GM12878 (cell line): Measurements from ENCODE around the gene WWOX. TPM values are rescaled to one million over a fixed set of nuclear protein-coding genes. Genes with fewer than 3 reads are reported as not detected.

Experiments used
- ATAC-seq: fragments of 200-7000 bp; cut with Tn5 transposase; 3 replicates; pipeline ENCODE4 v1.9.1; 2020; ENCODE audit warnings: mild to moderate bottlenecking, moderate library complexity
- BruUV-seq: library from RNA; stranded (reverse); fragments of 400-500 nt; replicated peaks from 2 replicates; lab custom pipeline; 2021; lab: Mats Ljungman, UMichigan
- CTCF ChIA-PET: fragments of 300-600 bp; sonication (Branson Sonifier 250); formaldehyde crosslinking; extraction: SDS; loops from one replicate; lab custom pipeline; 2021; ENCODE audit warnings: inconsistent platforms; lab: Yijun Ruan, JAX
- POLR2A ChIA-PET: fragments of 350-600 bp; formaldehyde crosslinking; extraction: SDS; loops from one replicate; lab custom pipeline; 2021; ENCODE audit warnings: inconsistent platforms; lab: Charles Lee
- RAD21 ChIA-PET: fragments of 300-600 bp; sonication (Branson Sonifier 250); formaldehyde crosslinking; loops from one replicate; lab custom pipeline; 2023; ENCODE audit warnings: antibody characterized with exemption; ENCODE audit not compliant: unreplicated experiment; lab: Charles Lee
- SMC1A ChIA-PET: fragments of 300-600 bp; sonication (Branson Sonifier 250); formaldehyde crosslinking; loops from one replicate; lab custom pipeline; 2023; ENCODE audit not compliant: unreplicated experiment, uncharacterized antibody; lab: Charles Lee
- DNase-seq: peaks from one replicate; pipeline ENCODE4 v3.0.0-alpha.2; 2011; ENCODE audit warnings: low read depth, low spot score
- FAIRE-seq: peaks from 3 replicates; lab custom pipeline; 2011; peaks lifted over from hg19 to GRCh38; lab: Jason Lieb, UNC
- H2AFZ ChIP-seq: 2 replicates; pipeline ENCODE4 v1.6.0; 2011; ENCODE audit warnings: low read depth, low read length, control low read depth; ENCODE audit not compliant: control insufficient read depth
- H3K27ac ChIP-seq: 2 replicates; pipeline ENCODE4 v1.5.1; 2011; ENCODE audit warnings: control low read depth; ENCODE audit not compliant: control insufficient read depth, insufficient read depth
- H3K27me3 ChIP-seq, 2 experiments: replicated peaks in 1 of 2; 2 replicates each; pipeline versions ENCODE4 v1.6.0 to v1.6.1; 2011; ENCODE audit warnings: low read length in 1 of 2; ENCODE audit not compliant: control insufficient read depth in 2 of 2, insufficient read depth in 2 of 2
- H3K36me3 ChIP-seq, 2 experiments: 2 replicates each; pipeline ENCODE4 v1.5.1; 2011; ENCODE audit warnings: low read length in 1 of 2; ENCODE audit not compliant: control insufficient read depth in 2 of 2, insufficient read depth in 2 of 2
- H3K4me1 ChIP-seq: 2 replicates; pipeline ENCODE4 v1.6.1; 2011; ENCODE audit warnings: mild to moderate bottlenecking, low read length, moderate library complexity, mixed read lengths; ENCODE audit not compliant: control insufficient read depth, insufficient read depth
- H3K4me2 ChIP-seq: 2 replicates; pipeline ENCODE4 v1.6.0; 2011; ENCODE audit warnings: control low read depth; ENCODE audit not compliant: control insufficient read depth, insufficient read depth
- H3K4me3 ChIP-seq: fragments of 200-600 bp; sonication (generic); 2 replicates; pipeline ENCODE4 v1.5.1; 2016
- H3K79me2 ChIP-seq: 2 replicates; pipeline ENCODE4 v1.6.0; 2011; ENCODE audit warnings: low read length; ENCODE audit not compliant: control insufficient read depth, insufficient read depth
- H3K9ac ChIP-seq: 2 replicates; pipeline ENCODE4 v1.8.0; 2011; ENCODE audit warnings: low read length, control low read depth, mixed read lengths; ENCODE audit not compliant: control insufficient read depth, insufficient read depth
- H3K9me3 ChIP-seq: replicated peaks from 3 replicates; pipeline ENCODE4 v1.5.1; 2011; ENCODE audit warnings: mild to moderate bottlenecking, low read length; ENCODE audit not compliant: control insufficient read depth, insufficient read depth
- H4K20me1 ChIP-seq: 2 replicates; pipeline ENCODE4 v1.6.0; 2011; ENCODE audit not compliant: control insufficient read depth, insufficient read depth
- CEBPB ChIP-seq, 2 experiments: fragments of 150-350 bp in 1 of 2; IDR thresholded peaks; 2 replicates each; pipeline ENCODE4 v1.6.1; 2012 to 2014; ENCODE audit warnings: low read depth in 2 of 2, low read length in 2 of 2, borderline replicate concordance in 1 of 2, inconsistent platforms in 1 of 2
- EGR1 ChIP-seq, 2 experiments: IDR thresholded peaks; 1 replicate in 1 of 2; 2 replicates in 1 of 2; pipeline ENCODE4 v1.6.1; 2011 to 2012; ENCODE audit warnings: low read depth in 2 of 2, low read length in 2 of 2, borderline replicate concordance in 1 of 2, mild to moderate bottlenecking in 1 of 2, moderate library complexity in 1 of 2
- FOS ChIP-seq: IDR thresholded peaks from 3 replicates; pipeline ENCODE4 v1.6.1; 2011; ENCODE audit warnings: borderline replicate concordance; ENCODE audit not compliant: insufficient read length; ENCODE audit errors: extremely low read depth
- HDAC2 ChIP-seq: fragments of 200-600 bp; sonication (generic); IDR thresholded peaks from 2 replicates; pipeline ENCODE4 v1.6.1; 2017
- HDGF ChIP-seq: fragments of 450-650 bp; IDR thresholded peaks from 2 replicates; pipeline ENCODE4 v1.6.1; 2016; ENCODE audit warnings: antibody characterized with exemption
- KAT2A ChIP-seq: conservative IDR thresholded peaks from 2 replicates; pipeline ENCODE4 v1.6.1; 2011; ENCODE audit warnings: low read depth, low read length; ENCODE audit not compliant: control insufficient read depth
- NFYA ChIP-seq: IDR thresholded peaks from 2 replicates; pipeline ENCODE4 v1.6.1; 2011; ENCODE audit warnings: low read depth, mild to moderate bottlenecking, low read length, improper control_type of control experiment, borderline replicate concordance
- NR2C1 ChIP-seq: fragments of 450-650 bp; IDR thresholded peaks from 2 replicates; pipeline ENCODE4 v1.6.1; 2017; ENCODE audit warnings: antibody characterized with exemption, mild to moderate bottlenecking, moderate library complexity
- POLR2AphosphoS5 ChIP-seq: IDR thresholded peaks from 2 replicates; pipeline ENCODE4 v1.6.1; 2011; ENCODE audit warnings: mild to moderate bottlenecking, low read length, inconsistent platforms
- RUNX3 ChIP-seq: IDR thresholded peaks from 2 replicates; pipeline ENCODE4 v1.6.1; 2012; ENCODE audit warnings: low read length, inconsistent platforms
- SUZ12 ChIP-seq: fragments of 200-600 bp; sonication (generic); IDR thresholded peaks from one replicate; pipeline ENCODE4 v1.6.1; 2018; ENCODE audit warnings: antibody characterized with exemption, mild to moderate bottlenecking; ENCODE audit not compliant: unreplicated experiment
- YBX1 ChIP-seq: fragments of 450-650 bp; IDR thresholded peaks from 2 replicates; pipeline ENCODE4 v1.6.1; 2016; ENCODE audit warnings: antibody characterized with exemption
- ZNF217 ChIP-seq: fragments of 450-650 bp; IDR thresholded peaks from 2 replicates; pipeline ENCODE4 v1.6.1; 2017; ENCODE audit warnings: antibody characterized with exemption, mild to moderate bottlenecking
- ZSCAN29 ChIP-seq: fragments of 450-650 bp; IDR thresholded peaks from 2 replicates; pipeline ENCODE4 v1.6.1; 2017; ENCODE audit warnings: mild to moderate bottlenecking, moderate library complexity
- WGBS: methylation state at CpG from one replicate; pipeline ENCODE4 v1.1.6; 2016; ENCODE audit warnings: low lambda C conversion rate; ENCODE audit not compliant: insufficient replicate concordance, insufficient coverage; ENCODE audit errors: missing lambda C conversion rate; 5-methylcytosine and 5-hydroxymethylcytosine counted together
- in situ Hi-C: fragments of 300-500 bp; cut with MboI; formaldehyde crosslinking; loops from 9 replicates; pipeline ENCODE4 v1.14.3; 2018; ENCODE audit warnings: mixed read lengths
- intact Hi-C: fragments of 100-400 bp; cut with micrococcal nuclease; formaldehyde crosslinking; loops from one replicate; pipeline ENCODE4 v1.14.2; 2022; ENCODE audit not compliant: unreplicated experiment
- polyA plus RNA-seq, 11 experiments: library from polyadenylated mRNA; depleted of rRNA in 4 of 11; unstranded in 6 of 11; stranded (reverse) in 5 of 11; fragments of >200 nt; fragmentation: Nextera tagmentation in 4 of 11; fragmentation: Illumina TruSeq in 1 of 11; extraction: Ambion mirVana in 4 of 11; extraction: Trizol in 1 of 11; gene quantifications; 1 replicate in 1 of 11; 2 replicates in 10 of 11; pipeline versions ENCODE4 v1.2.1 to v1.2.3, GENCODE V29; 2011 to 2016; ENCODE audit warnings: inconsistent platforms in 2 of 11, missing spikeins in 2 of 11, low read depth in 1 of 11
- total RNA-seq, 4 experiments: library from RNA; depleted of rRNA in 3 of 4; stranded (reverse); fragments of >200 nt in 3 of 4; fragmentation: Illumina TruSeq in 1 of 4; extraction: Trizol in 1 of 4; gene quantifications; 2 replicates each; pipeline versions ENCODE4 v1.2.1 to v1.2.3, GENCODE V29; 2013 to 2021
- TF ChIP-seq, protein P1 (sequence below): fragments of 450-650 bp; IDR thresholded peaks from 2 replicates; pipeline ENCODE4 v1.6.1; 2017; ENCODE audit warnings: mild to moderate bottlenecking, moderate library complexity
- TF ChIP-seq, protein P2 (sequence below): fragments of 450-650 bp; IDR thresholded peaks from 2 replicates; pipeline ENCODE4 v1.6.1; 2014; ENCODE audit warnings: mild to moderate bottlenecking

The WWOX gene
- total and polyA plus RNA-seq, 10 of the 15 experiments (the other 5 are each of a cell fraction or from before 2014, with no cell fraction given): 2.8 to 24.4 (median 17.8) TPM

DNA sequence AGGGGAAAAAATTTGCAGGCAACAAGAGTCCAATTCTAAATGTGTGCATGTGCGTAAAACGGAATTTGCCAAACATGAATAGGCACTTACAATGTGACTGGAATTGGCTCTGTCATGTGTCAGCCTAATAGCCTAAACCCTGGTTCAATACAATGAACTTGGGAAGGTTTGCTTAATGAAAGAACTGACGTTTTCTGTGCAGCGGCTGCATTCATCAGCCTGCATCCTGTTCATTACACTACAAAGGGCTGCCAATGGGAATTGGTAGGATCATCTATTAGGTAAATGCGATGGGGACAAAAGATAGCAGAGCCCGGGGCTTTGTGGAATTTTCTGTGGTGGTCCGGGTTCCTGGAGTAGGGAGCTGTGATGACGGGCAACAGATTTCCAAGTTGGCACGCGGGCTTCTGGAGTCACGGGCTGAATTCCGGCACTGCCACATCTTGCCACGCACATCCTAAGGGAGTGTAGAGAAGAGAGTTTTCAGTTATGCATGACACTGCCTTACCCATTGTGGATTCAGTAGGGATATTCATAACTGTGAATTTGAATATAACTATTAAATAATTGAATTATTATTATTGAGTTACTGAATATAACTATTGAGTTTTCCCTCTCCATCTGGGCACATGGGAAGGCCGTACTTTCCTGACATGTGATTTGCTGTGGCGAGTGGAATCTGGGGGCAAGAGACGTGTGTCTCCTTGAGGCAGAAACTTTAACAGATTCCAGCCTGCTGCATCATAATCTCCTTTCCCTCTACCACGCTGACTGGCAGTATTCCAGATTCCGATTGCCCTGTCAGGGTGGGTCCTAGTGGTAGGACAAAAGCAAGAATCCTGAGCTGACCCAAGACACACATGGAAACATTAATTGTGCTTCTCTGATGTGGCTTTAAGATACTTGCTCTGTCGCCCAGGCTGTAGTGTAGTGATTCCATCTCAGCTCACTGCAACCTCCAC, 565.6 kb downstream of the WWOX start (continued):
- no peak for TF ChIP-seq ZNF217
- no peak for TF ChIP-seq ZSCAN29
- TF ChIP-seq YBX1: no peak
- TF ChIP-seq FOS: no peak
- no peak for TF ChIP-seq RUNX3
- TF ChIP-seq KAT2A: no peak
- TF ChIP-seq, protein P1, sequence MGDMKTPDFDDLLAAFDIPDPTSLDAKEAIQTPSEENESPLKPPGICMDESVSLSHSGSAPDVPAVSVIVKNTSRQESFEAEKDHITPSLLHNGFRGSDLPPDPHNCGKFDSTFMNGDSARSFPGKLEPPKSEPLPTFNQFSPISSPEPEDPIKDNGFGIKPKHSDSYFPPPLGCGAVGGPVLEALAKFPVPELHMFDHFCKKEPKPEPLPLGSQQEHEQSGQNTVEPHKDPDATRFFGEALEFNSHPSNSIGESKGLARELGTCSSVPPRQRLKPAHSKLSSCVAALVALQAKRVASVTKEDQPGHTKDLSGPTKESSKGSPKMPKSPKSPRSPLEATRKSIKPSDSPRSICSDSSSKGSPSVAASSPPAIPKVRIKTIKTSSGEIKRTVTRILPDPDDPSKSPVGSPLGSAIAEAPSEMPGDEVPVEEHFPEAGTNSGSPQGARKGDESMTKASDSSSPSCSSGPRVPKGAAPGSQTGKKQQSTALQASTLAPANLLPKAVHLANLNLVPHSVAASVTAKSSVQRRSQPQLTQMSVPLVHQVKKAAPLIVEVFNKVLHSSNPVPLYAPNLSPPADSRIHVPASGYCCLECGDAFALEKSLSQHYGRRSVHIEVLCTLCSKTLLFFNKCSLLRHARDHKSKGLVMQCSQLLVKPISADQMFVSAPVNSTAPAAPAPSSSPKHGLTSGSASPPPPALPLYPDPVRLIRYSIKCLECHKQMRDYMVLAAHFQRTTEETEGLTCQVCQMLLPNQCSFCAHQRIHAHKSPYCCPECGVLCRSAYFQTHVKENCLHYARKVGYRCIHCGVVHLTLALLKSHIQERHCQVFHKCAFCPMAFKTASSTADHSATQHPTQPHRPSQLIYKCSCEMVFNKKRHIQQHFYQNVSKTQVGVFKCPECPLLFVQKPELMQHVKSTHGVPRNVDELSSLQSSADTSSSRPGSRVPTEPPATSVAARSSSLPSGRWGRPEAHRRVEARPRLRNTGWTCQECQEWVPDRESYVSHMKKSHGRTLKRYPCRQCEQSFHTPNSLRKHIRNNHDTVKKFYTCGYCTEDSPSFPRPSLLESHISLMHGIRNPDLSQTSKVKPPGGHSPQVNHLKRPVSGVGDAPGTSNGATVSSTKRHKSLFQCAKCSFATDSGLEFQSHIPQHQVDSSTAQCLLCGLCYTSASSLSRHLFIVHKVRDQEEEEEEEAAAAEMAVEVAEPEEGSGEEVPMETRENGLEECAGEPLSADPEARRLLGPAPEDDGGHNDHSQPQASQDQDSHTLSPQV: no peak
- TF ChIP-seq, all 136 proteins: peak for 0

DNA sequence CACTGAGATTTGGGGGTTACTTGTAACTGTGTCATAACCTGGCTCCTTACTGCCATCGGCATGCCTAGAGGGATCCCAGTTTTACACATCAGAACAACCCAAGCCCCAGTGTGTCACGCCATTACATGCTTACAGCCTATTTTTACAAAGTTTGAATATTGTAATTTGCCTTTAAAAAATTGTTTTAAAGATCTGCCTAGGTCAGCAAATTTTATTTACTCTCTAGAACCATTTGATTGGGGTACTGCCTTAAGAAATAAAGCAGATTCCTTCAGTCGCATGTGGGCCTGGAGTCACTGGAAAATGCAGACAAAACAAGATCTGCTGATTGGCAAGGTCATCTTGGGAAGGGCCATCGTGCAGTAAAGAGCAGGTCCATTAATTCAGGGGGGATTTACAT, 566.9 kb downstream of the WWOX start:
- ChIA-PET RAD21 (no interaction called here), CTCF (no interaction called here), SMC1A (no interaction called here), POLR2A (no interaction called here)
- no peak overlapping the region for H3K4me3 ChIP-seq
- no peak overlapping the region for H3K27ac ChIP-seq
- no TSS peak for BruUV-seq
- DNase-seq (no peak), ATAC-seq (no peak), FAIRE-seq (no peak)
- no peaks in the 10 kb centered on the region for H3K4me1 ChIP-seq
- no peak overlapping the region for H3K4me2 ChIP-seq
- WGBS: 46% methylated on average over 4 of the region's 4 CpGs
- H3K9ac ChIP-seq: no peak overlapping the region
- in situ Hi-C loops: no loop called here
- no peaks in the 10 kb centered on the region for H3K79me2 ChIP-seq
- H3K27me3 ChIP-seq: no peaks in the 10 kb centered on the region
- intact Hi-C loops: no loop called here
- H2AFZ ChIP-seq: no peak overlapping the region
- no peaks in the 10 kb centered on the region for H4K20me1 ChIP-seq
- no peaks in the 10 kb centered on the region for H3K9me3 ChIP-seq
- no peaks in the 10 kb centered on the region for H3K36me3 ChIP-seq
- TF ChIP-seq HDAC2: no peak
- no peak for TF ChIP-seq NR2C1
- no peak for TF ChIP-seq POLR2AphosphoS5
- no peak for TF ChIP-seq EGR1 (IDR thresholded peaks at IDR 0.05; ENCODE audit: borderline replicate concordance in 1 of 2, low read depth in 2 of 2, low read length in 2 of 2)
- TF ChIP-seq, protein P2, sequence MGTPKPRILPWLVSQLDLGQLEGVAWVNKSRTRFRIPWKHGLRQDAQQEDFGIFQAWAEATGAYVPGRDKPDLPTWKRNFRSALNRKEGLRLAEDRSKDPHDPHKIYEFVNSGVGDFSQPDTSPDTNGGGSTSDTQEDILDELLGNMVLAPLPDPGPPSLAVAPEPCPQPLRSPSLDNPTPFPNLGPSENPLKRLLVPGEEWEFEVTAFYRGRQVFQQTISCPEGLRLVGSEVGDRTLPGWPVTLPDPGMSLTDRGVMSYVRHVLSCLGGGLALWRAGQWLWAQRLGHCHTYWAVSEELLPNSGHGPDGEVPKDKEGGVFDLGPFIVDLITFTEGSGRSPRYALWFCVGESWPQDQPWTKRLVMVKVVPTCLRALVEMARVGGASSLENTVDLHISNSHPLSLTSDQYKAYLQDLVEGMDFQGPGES: no peak
- no peak for TF ChIP-seq SUZ12
- no peak for TF ChIP-seq CEBPB (IDR thresholded peaks at IDR 0.05; ENCODE audit: borderline replicate concordance in 1 of 2, low read depth in 2 of 2, low read length in 2 of 2)
- TF ChIP-seq HDGF: no peak
- TF ChIP-seq NFYA: no peak
